Measurements from ENCODE around the gene GARNL3. TPM values are rescaled to one million over a fixed set of nuclear protein-coding genes. Genes with fewer than 3 reads are reported as not detected.

The GARNL3 gene
- total RNA-seq, 2 donors from 2014 or later = 34.2 to 34.4 TPM

DNA sequence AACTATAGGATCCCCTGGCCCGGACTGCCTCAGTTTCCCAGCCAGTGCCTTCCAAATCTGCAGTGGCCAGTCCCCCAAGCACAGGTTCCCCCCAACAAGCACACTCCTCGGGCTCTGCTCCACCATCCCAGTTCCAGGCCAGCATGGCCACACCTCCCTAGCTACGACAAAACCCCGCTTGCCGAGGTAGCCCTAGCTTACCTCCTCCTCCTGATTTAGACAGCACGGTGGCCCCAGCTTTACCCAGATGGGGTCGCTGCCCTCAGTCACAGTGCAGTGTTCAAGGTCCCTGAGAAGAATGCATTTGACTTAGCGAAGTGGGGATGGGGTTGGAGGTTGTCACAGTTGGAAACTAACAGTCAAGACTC lies 40.8 kb upstream of the GARNL3 start:
- 26% methylated on average over 8 of the region's 8 CpGs for WGBS
- intact Hi-C loops (cut with DNase I) = loop anchor here (5.0 kb wide), 1 partner anchor 174 kb away; the partner anchor contains the start of gene SLC2A8
- Histone ChIP-seq H3K4me3 (peak overlapping the region; percentile 67 to 76), H3K9me3 (no peaks in the 10 kb centered on the region), H3K27me3 (replicated peaks; ENCODE audit: insufficient read depth) (no peaks in the 10 kb centered on the region), H3K36me3 (no peaks in the 10 kb centered on the region), H3K4me1 (replicated peaks) (no peaks in the 10 kb centered on the region), H3K27ac (peak overlapping the region; percentile 79 to 81)
- no peak for DNase-seq (ENCODE audit: low spot score)
- TF ChIP-seq POLR2AphosphoS5 (IDR thresholded peaks at IDR 0.05) (no peak), POLR2A (IDR thresholded peaks at IDR 0.05) (no peak)
- TF ChIP-seq, protein P1, sequence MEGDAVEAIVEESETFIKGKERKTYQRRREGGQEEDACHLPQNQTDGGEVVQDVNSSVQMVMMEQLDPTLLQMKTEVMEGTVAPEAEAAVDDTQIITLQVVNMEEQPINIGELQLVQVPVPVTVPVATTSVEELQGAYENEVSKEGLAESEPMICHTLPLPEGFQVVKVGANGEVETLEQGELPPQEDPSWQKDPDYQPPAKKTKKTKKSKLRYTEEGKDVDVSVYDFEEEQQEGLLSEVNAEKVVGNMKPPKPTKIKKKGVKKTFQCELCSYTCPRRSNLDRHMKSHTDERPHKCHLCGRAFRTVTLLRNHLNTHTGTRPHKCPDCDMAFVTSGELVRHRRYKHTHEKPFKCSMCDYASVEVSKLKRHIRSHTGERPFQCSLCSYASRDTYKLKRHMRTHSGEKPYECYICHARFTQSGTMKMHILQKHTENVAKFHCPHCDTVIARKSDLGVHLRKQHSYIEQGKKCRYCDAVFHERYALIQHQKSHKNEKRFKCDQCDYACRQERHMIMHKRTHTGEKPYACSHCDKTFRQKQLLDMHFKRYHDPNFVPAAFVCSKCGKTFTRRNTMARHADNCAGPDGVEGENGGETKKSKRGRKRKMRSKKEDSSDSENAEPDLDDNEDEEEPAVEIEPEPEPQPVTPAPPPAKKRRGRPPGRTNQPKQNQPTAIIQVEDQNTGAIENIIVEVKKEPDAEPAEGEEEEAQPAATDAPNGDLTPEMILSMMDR (IDR thresholded peaks at IDR 0.05) = no peak

DNA sequence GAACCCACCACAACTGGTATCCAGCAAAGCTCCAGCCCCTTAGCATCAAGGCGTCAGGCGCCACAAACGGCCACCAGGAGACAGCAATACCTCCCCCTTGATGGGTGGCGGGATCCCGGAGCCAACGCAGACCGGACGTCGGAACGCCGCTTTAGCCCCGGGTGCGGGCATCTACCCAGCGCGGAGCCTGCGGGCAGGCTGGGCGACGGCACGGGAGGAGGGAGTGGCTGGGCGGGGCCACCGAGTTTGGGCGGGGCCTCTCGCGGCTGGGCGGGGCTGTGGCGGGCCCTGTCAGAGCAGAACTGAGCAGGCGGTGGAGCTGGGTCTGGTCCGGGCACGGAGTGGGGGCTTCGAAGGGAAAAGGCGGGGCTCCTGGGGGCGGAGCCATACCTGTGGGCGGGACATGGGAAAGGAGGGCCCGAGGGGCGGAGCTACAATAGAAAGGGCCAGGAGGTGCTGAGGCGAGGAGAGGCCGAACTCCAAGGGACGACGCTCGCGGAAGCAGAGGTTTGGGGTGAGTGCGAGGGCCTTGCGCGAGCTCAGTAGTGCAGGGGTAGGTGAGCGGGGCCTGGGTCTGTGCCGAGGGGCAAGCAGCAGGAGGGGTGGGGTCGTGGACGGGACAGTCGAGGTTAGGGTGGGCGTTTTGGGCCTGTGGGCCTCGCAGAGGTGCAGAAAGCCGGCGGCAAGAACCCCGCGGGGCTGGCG lies 40.2 kb upstream of the GARNL3 start:
- H3K9me3 ChIP-seq = no peaks in the 10 kb centered on the region
- H3K27ac ChIP-seq = peak overlapping the region; percentile 79 to 81
- H3K36me3 ChIP-seq = no peaks in the 10 kb centered on the region
- TF ChIP-seq, protein P1 (IDR thresholded peaks at IDR 0.05) = peak in 3 of 4 experiments; percentile 10 to 19 (median 17)
- TF ChIP-seq POLR2AphosphoS5 (IDR thresholded peaks at IDR 0.05) (no peak), POLR2A (IDR thresholded peaks at IDR 0.05) (peak; percentile 57)
- H3K27me3 ChIP-seq (replicated peaks; ENCODE audit: insufficient read depth) = no peaks in the 10 kb centered on the region
- intact Hi-C loops (cut with DNase I) = loop anchor here (5.0 kb wide), 1 partner anchor 173 kb away; the partner anchor contains the start of gene SLC2A8
- H3K4me1 ChIP-seq (replicated peaks) = no peaks in the 10 kb centered on the region
- 2% methylated on average over 45 of the region's 56 CpGs for WGBS
- H3K4me3 ChIP-seq = peak overlapping the region; percentile 67 to 76
- DNase-seq (ENCODE audit: low spot score) = peak; percentile 93

GRCh38 chr9:127224883-127225739 lies 39.5 kb upstream of the GARNL3 start:
- H3K4me3 ChIP-seq = peak overlapping the region; percentile 67 to 76
- intact Hi-C loops (cut with DNase I) = loop anchor here (5.0 kb wide), 1 partner anchor 172 kb away; the partner anchor contains the start of gene SLC2A8
- H3K27me3 ChIP-seq (replicated peaks; ENCODE audit: insufficient read depth) = no peaks in the 10 kb centered on the region
- no peaks in the 10 kb centered on the region for H3K4me1 ChIP-seq (replicated peaks)
- peak overlapping the region; percentile 79 to 81 for H3K27ac ChIP-seq
- peak; percentile 97 for DNase-seq (ENCODE audit: low spot score)
- no peaks in the 10 kb centered on the region for H3K36me3 ChIP-seq
- TF ChIP-seq POLR2A (IDR thresholded peaks at IDR 0.05) = peak; percentile 11
- no peak for TF ChIP-seq POLR2AphosphoS5 (IDR thresholded peaks at IDR 0.05)
- no peaks in the 10 kb centered on the region for H3K9me3 ChIP-seq
- WGBS = under 1% methylated on average over 72 of the region's 106 CpGs

GRCh38 chr9:127225801-127226625 lies 38.6 kb upstream of the GARNL3 start:
- TF ChIP-seq POLR2AphosphoS5 (IDR thresholded peaks at IDR 0.05) (no peak), POLR2A (IDR thresholded peaks at IDR 0.05) (no peak)
- TF ChIP-seq, protein P1 (IDR thresholded peaks at IDR 0.05) = no peak
- no peaks in the 10 kb centered on the region for H3K9me3 ChIP-seq
- H3K4me1 ChIP-seq (replicated peaks) = no peaks in the 10 kb centered on the region
- DNase-seq (ENCODE audit: low spot score) = no peak
- 42% methylated on average over 27 of the region's 42 CpGs for WGBS
- H3K4me3 ChIP-seq = peak overlapping the region; percentile 67 to 76
- no peaks in the 10 kb centered on the region for H3K36me3 ChIP-seq
- no peak overlapping the region for H3K27ac ChIP-seq
- intact Hi-C loops (cut with DNase I) = no loop called here
- H3K27me3 ChIP-seq (replicated peaks; ENCODE audit: insufficient read depth) = no peaks in the 10 kb centered on the region
